K562 (cell line): ENCODE data around the gene MARK2. TPM values are rescaled to one million over a fixed set of nuclear protein-coding genes. Genes with fewer than 3 reads are reported as not detected.

Experiments
- ATAC-seq: fragments of 200-7000 bp; cut with Tn5 transposase; 3 replicates; pipeline ENCODE4 v1.9.1; 2020; ENCODE audit warnings: moderate library complexity
- BruUV-seq: library from RNA; stranded (reverse); fragments of 400-500 nt; replicated peaks from 2 replicates; lab custom pipeline; 2021; lab: Mats Ljungman, UMichigan
- CTCF ChIA-PET: fragments of 300-600 bp; formaldehyde crosslinking; extraction: SDS; loops from one replicate; lab custom pipeline; 2021; ENCODE audit warnings: low intra/inter-chr PET ratio; lab: Yijun Ruan, JAX
- POLR2A ChIA-PET: fragments of 300-600, 350-650 bp; sonication (Branson Sonifier 250); formaldehyde crosslinking; extraction: SDS; loops from one replicate; lab custom pipeline; 2021; ENCODE audit warnings: antibody characterized with exemption, inconsistent platforms; lab: Yijun Ruan, JAX
- DNase-seq, 4 experiments: peaks; one replicate each; pipeline versions ENCODE4 v3.0.0 to v3.0.0-alpha.2; 2011 to 2018; ENCODE audit warnings: low spot score in 3 of 4, mixed read lengths in 3 of 4; ENCODE audit errors: extremely low read depth in 1 of 4
- FAIRE-seq: peaks from 2 replicates; lab custom pipeline; 2011; peaks lifted over from hg19 to GRCh38; lab: Jason Lieb, UNC
- H2AFZ ChIP-seq: 2 replicates; pipeline ENCODE4 v1.6.0; 2011; ENCODE audit warnings: low read depth, low read length, control low read depth, inconsistent platforms
- H3K27ac ChIP-seq: fragments of 200-600 bp; 3 replicates; pipeline ENCODE4 v1.8.0; 2011; ENCODE audit warnings: low read depth, mild to moderate bottlenecking, control low read depth, inconsistent platforms, low read length, moderate library complexity, mixed read lengths; ENCODE audit errors: extremely low read depth
- H3K27me3 ChIP-seq, 2 experiments: fragments of 300-600 bp in 1 of 2; 2 replicates in 1 of 2; 3 replicates in 1 of 2; pipeline versions ENCODE4 v1.6.0 to v1.8.0; 2011; ENCODE audit warnings: inconsistent platforms in 2 of 2, low read length in 2 of 2, mild to moderate bottlenecking in 1 of 2, mixed read lengths in 1 of 2, moderate library complexity in 1 of 2; ENCODE audit not compliant: control insufficient read depth in 2 of 2, insufficient read depth in 2 of 2
- H3K36me3 ChIP-seq: fragments of 300-600 bp; 3 replicates; pipeline ENCODE4 v1.8.0; 2011; ENCODE audit warnings: mild to moderate bottlenecking, low read length, inconsistent platforms; ENCODE audit not compliant: control insufficient read depth, insufficient read depth
- H3K4me1 ChIP-seq, 2 experiments: fragments of 200-600 bp in 1 of 2; replicated peaks in 1 of 2; 2 replicates in 1 of 2; 3 replicates in 1 of 2; pipeline versions ENCODE4 v1.5.1 to v1.8.0; 2011; ENCODE audit warnings: inconsistent platforms in 2 of 2, low read length in 2 of 2, mild to moderate bottlenecking in 1 of 2, mixed read lengths in 1 of 2, moderate library complexity in 1 of 2; ENCODE audit not compliant: control insufficient read depth in 2 of 2, insufficient read depth in 2 of 2
- H3K4me2 ChIP-seq: 2 replicates; pipeline ENCODE4 v1.6.1; 2011; ENCODE audit warnings: low read length, control low read depth, inconsistent platforms, mixed read lengths; ENCODE audit not compliant: insufficient read depth
- H3K4me3 ChIP-seq: fragments of 200-600 bp; sonication (generic), shearing (Covaris generic); 2 replicates; pipeline ENCODE4 v1.5.1; 2016; ENCODE audit warnings: control low read depth, inconsistent platforms
- H3K79me2 ChIP-seq: fragments of 200-600 bp; 3 replicates; pipeline ENCODE4 v1.8.0; 2011; ENCODE audit warnings: low read length, inconsistent platforms; ENCODE audit not compliant: control insufficient read depth, insufficient read depth
- H3K9ac ChIP-seq, 2 experiments: 2 replicates each; pipeline versions ENCODE4 v1.6.0 to v1.6.1; 2011; ENCODE audit warnings: low read depth in 2 of 2, low read length in 2 of 2, control low read depth in 1 of 2, inconsistent platforms in 1 of 2, mild to moderate bottlenecking in 1 of 2, mixed read lengths in 1 of 2; ENCODE audit not compliant: insufficient read depth in 1 of 2
- H3K9me1 ChIP-seq: one replicate; pipeline ENCODE4 v1.6.0; 2011; ENCODE audit warnings: inconsistent platforms, mild to moderate bottlenecking, low read length, moderate library complexity; ENCODE audit not compliant: control insufficient read depth, insufficient read depth
- H3K9me3 ChIP-seq: replicated peaks from 2 replicates; pipeline ENCODE4 v1.5.1; 2011; ENCODE audit warnings: low read depth, low read length, inconsistent platforms; ENCODE audit not compliant: control insufficient read depth, insufficient read depth
- H4K20me1 ChIP-seq: replicated peaks from 2 replicates; pipeline ENCODE4 v1.6.1; 2011; ENCODE audit warnings: low read length, inconsistent platforms, mixed read lengths; ENCODE audit not compliant: control insufficient read depth, insufficient read depth
- CCAR2 ChIP-seq: fragments of 200-400 bp; formaldehyde crosslinking; IDR thresholded peaks from 2 replicates; pipeline ENCODE4 v1.6.1; 2017; ENCODE audit warnings: mild to moderate bottlenecking, low read depth, low read length
- CCNT2 ChIP-seq: IDR thresholded peaks from 2 replicates; pipeline ENCODE4 v1.6.1; 2011; ENCODE audit warnings: borderline replicate concordance, low read depth, mild to moderate bottlenecking, moderate library complexity, mixed read lengths, low read length; ENCODE audit not compliant: insufficient read length; ENCODE audit errors: extremely low read depth
- HDAC2 ChIP-seq: fragments of 450-650 bp; IDR thresholded peaks from 2 replicates; pipeline ENCODE4 v1.6.1; 2016; ENCODE audit warnings: mild to moderate bottlenecking
- IRF1 ChIP-seq: sonication (generic); formaldehyde crosslinking; IDR thresholded peaks from 2 replicates; pipeline ENCODE4 v1.8.0; 2022; ENCODE audit warnings: missing genetic modification reagents, mild to moderate bottlenecking, borderline replicate concordance
- NR2C2 ChIP-seq, 2 experiments: fragments of 200-800 bp in 1 of 2; sonication (Bioruptor generic) in 1 of 2; sonication (generic) in 1 of 2; formaldehyde crosslinking in 1 of 2; IDR thresholded peaks; 2 replicates each; pipeline versions ENCODE4 v1.6.1 to v1.8.0; 2016 to 2022; ENCODE audit warnings: mild to moderate bottlenecking in 1 of 2, missing compliant biosample characterization in 1 of 2, missing genetic modification characterization in 1 of 2, missing genetic modification reagents in 1 of 2
- POLR2A ChIP-seq: fragments of 450-650 bp; conservative IDR thresholded peaks from 2 replicates; pipeline ENCODE4 v1.6.1; 2016
- PPARD ChIP-seq: fragments of 250-450 bp; sonication (Bioruptor Pico); IDR thresholded peaks from 2 replicates; pipeline ENCODE4 v1.8.0; 2022; ENCODE audit warnings: inconsistent platforms, mild to moderate bottlenecking, moderate library complexity
- RBFOX2 ChIP-seq: fragments of 200-400 bp; formaldehyde crosslinking; IDR thresholded peaks from 2 replicates; pipeline ENCODE4 v1.6.1; 2017; ENCODE audit warnings: low read depth, mild to moderate bottlenecking, low read length, moderate library complexity
- TAF9B ChIP-seq: fragments of 450-650 bp; IDR thresholded peaks from 2 replicates; pipeline ENCODE4 v1.6.1; 2018; ENCODE audit warnings: mild to moderate bottlenecking; ENCODE audit not compliant: partially characterized antibody
- TFAM ChIP-seq: fragments of 250-450 bp; sonication (Bioruptor Pico); conservative IDR thresholded peaks from 2 replicates; pipeline ENCODE4 v1.5.0; 2021; ENCODE audit warnings: mild to moderate bottlenecking, moderate library complexity
- XRCC3 ChIP-seq: fragments of 450-650 bp; IDR thresholded peaks from 2 replicates; pipeline ENCODE4 v1.6.1; 2017; ENCODE audit warnings: mild to moderate bottlenecking, moderate library complexity
- ZBTB11 ChIP-seq, 3 experiments: fragments of 200-800 bp in 1 of 3; fragments of 250-450 bp in 1 of 3; fragments of 450-650 bp in 1 of 3; sonication (Bioruptor Pico) in 1 of 3; sonication (Bioruptor generic) in 1 of 3; formaldehyde crosslinking in 1 of 3; IDR thresholded peaks; 2 replicates each; pipeline versions ENCODE4 v1.6.1 to v1.8.0; 2016 to 2022; ENCODE audit warnings: mild to moderate bottlenecking in 2 of 3, missing genetic modification characterization in 2 of 3, missing compliant biosample characterization in 1 of 3, moderate library complexity in 1 of 3
- ZC3H11A ChIP-seq: IDR thresholded peaks from 2 replicates; pipeline ENCODE4 v1.6.1; 2012; ENCODE audit warnings: low read depth, low read length, improper control_type of control experiment
- ZEB2 ChIP-seq: fragments of 450-650 bp; IDR thresholded peaks from 2 replicates; pipeline ENCODE4 v1.6.1; 2016
- ZNF384 ChIP-seq: IDR thresholded peaks from 2 replicates; pipeline ENCODE4 v1.6.1; 2012; ENCODE audit warnings: low read depth, low read length, improper control_type of control experiment
- ZNF589 ChIP-seq: fragments of 200-800 bp; sonication (Bioruptor generic); IDR thresholded peaks from 2 replicates; pipeline ENCODE4 v1.6.1; 2016; ENCODE audit warnings: low read depth, missing genetic modification characterization, missing compliant biosample characterization
- ZNF696 ChIP-seq: fragments of 250-450 bp; sonication (Bioruptor Pico); conservative IDR thresholded peaks from 2 replicates; pipeline ENCODE4 v1.4.0; 2020; ENCODE audit warnings: mild to moderate bottlenecking, moderate library complexity
- WGBS: fragments of 100-300 bp; shearing (Covaris generic); methylation state at CpG from one replicate; pipeline ENCODE4 v1.1.6; 2016; ENCODE audit warnings: low coverage, mixed read lengths; ENCODE audit not compliant: insufficient coverage; ENCODE audit errors: missing lambda C conversion rate; 5-methylcytosine and 5-hydroxymethylcytosine counted together
- in situ Hi-C: fragments of 300-500 bp; cut with MboI; formaldehyde crosslinking; loops from 4 replicates; pipeline ENCODE4 v1.15.0; 2018; ENCODE audit warnings: inconsistent platforms, mixed read lengths
- intact Hi-C: fragments of 100-400 bp; cut with micrococcal nuclease; formaldehyde crosslinking; loops from 2 replicates; pipeline ENCODE4 v1.14.2; 2022
- polyA plus RNA-seq, 8 experiments: library from polyadenylated mRNA; depleted of rRNA in 4 of 8; stranded (reverse) in 5 of 8; unstranded in 3 of 8; fragments of >200 nt; fragmentation: Nextera tagmentation in 2 of 8; fragmentation: Illumina TruSeq in 1 of 8; extraction: Ambion mirVana in 2 of 8; extraction: Trizol in 1 of 8; gene quantifications; 2 replicates each; pipeline versions ENCODE4 v1.2.1 to v1.2.3, GENCODE V29; 2011 to 2014; ENCODE audit warnings: inconsistent platforms in 1 of 8, missing spikeins in 1 of 8
- total RNA-seq, 7 experiments: library from RNA; depleted of rRNA in 6 of 7; stranded (reverse); fragments of >200 nt in 6 of 7; fragmentation: Illumina TruSeq in 2 of 7; extraction: Trizol in 2 of 7; gene quantifications; 2 replicates each; pipeline versions ENCODE4 v1.2.1 to v1.2.3, GENCODE V29; 2011 to 2021; ENCODE audit warnings: low replicate concordance in 1 of 7

MARK2 gene
- total and polyA plus RNA-seq, 9 of the 15 experiments (the other 6 are each of a cell fraction or from before 2014, with no cell fraction given): 0.32 to 43.5 (median 15.1) TPM

GRCh38 chr11:63938479-63939396 lies 99.8 kb downstream of the MARK2 start, which contains the start of gene NAA40:
TSS of gene NAA40 (plus strand) at chr11:63939002. CDS start at chr11:63939097, 95 bp downstream.
- H3K36me3 ChIP-seq: peaks cover 30% of the 10 kb centered on the region
- ATAC-seq (peak; percentile 94), FAIRE-seq (peak; percentile 67), DNase-seq (peak; percentile 96 to 98 (median 97))
- H3K27ac ChIP-seq: peak within 1 kb of the TSS; percentile 74
- no TSS peak for BruUV-seq
- peaks cover 4% of the 10 kb centered on the region for H3K9me1 ChIP-seq
- intact Hi-C loops (loop anchor here (1.0 kb wide), 1 partner anchor 21 kb away; the partner anchor contains the start of gene RCOR2), in situ Hi-C loops (no loop called here)
- H3K9ac ChIP-seq: peak within 1 kb of the TSS; percentile 74 to 96
- POLR2A ChIA-PET: interaction anchor here (0.6 to 1.0 kb wide), 3 partner anchors 15 to 628 kb away, joined by 3 read pairs; no protein-coding TSS in a partner anchor
- peak within 1 kb of the TSS; percentile 96 for H3K4me2 ChIP-seq
- peaks cover 38 to 41% of the 10 kb centered on the region in 2 experiments for H3K4me1 ChIP-seq
- peak within 1 kb of the TSS; percentile 97 for H2AFZ ChIP-seq
- no peaks in the 10 kb centered on the region for H3K9me3 ChIP-seq
- WGBS: under 1% methylated on average over 48 of the region's 92 CpGs
- no peaks in the 10 kb centered on the region for H4K20me1 ChIP-seq
- CTCF ChIA-PET: interaction anchor here (0.6 kb wide), 2 partner anchors 12 to 99 kb away, joined by 4 read pairs; no protein-coding TSS in a partner anchor
- peaks cover 49% of the 10 kb centered on the region for H3K79me2 ChIP-seq
- peak within 1 kb of the TSS; percentile 72 for H3K4me3 ChIP-seq
- no peaks in the 10 kb centered on the region for H3K27me3 ChIP-seq
- TF ChIP-seq TAF9B (no peak), HDAC2 (no peak), NR2C2 (CRISPR knock-in tag; IDR thresholded peaks at IDR 0.05) (peak; percentile 45; the same call in 1 of the 2 replicates), NR2C2 (tag; IDR thresholded peaks at IDR 0.05) (peak; percentile 95), IRF1 (CRISPR knock-in tag) (no peak), XRCC3 (no peak), TFAM (CRISPR knock-in tag) (no peak), ZNF384 (no peak), POLR2A (peak; percentile 57), CCNT2 (peak; percentile 74), RBFOX2 (peak; percentile 63), ZC3H11A (no peak), PPARD (no peak), ZNF696 (CRISPR knock-in tag) (no peak), CCAR2 (no peak), ZNF589 (CRISPR knock-in tag) (no peak), ZEB2 (peak; percentile 52; the same call in 1 of the 2 replicates), ZBTB11 (CRISPR knock-in tag; IDR thresholded peaks at IDR 0.05) (no peak)
